ENCODE data around the gene C6orf47. TPM values are rescaled to one million over a fixed set of nuclear protein-coding genes. Genes with fewer than 3 reads are reported as not detected.

C6orf47 gene
- total RNA-seq, 3 donors from 2014 or later (not counting 1 experiment from before 2014, with no cell fraction given), result 25.9 to 29.9 (median 27.4) TPM

DNA sequence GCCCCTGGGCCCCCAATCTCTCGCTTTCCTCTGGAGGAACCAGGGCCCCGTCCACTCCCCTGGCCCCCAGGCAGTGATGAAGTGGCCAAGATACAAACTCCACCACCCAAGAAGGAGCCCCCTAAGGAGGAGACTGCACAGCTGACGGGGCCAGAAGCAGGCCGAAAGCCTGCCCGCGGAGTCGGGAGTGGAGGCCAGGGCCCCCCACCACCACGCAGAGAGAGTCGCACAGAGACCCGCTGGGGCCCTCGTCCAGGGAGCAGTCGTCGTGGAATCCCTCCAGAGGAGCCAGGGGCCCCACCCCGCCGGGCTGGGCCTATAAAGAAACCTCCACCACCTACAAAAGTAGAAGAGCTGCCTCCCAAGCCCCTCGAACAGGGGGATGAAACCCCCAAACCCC lies 29.4 kb downstream of the C6orf47 start:
- DNase-seq (no peak), ATAC-seq (no peak)
- Mint-ChIP-seq H3K9me3 (no peaks in the 10 kb centered on the region), H3K27ac (peak overlapping the region; percentile 26 to 54), H3K4me1 (peaks cover 6 to 29% of the 10 kb centered on the region in 2 donors), H3K36me3 (peaks cover 18% of the 10 kb centered on the region), H3K27me3 (ENCODE audit: low read depth in 2 of 2) (no peaks in the 10 kb centered on the region), H3K4me3 (no peak overlapping the region)
- Histone ChIP-seq H3K27me3 (ENCODE audit: control insufficient read depth, insufficient read depth, low read length) (no peaks in the 10 kb centered on the region), H3K36me3 (ENCODE audit: control insufficient read depth, insufficient read depth, low read length) (peaks cover 94% of the 10 kb centered on the region), H3K4me3 (ENCODE audit: low read length) (no peak overlapping the region), H3K4me1 (ENCODE audit: control insufficient read depth, insufficient read depth, low read length) (no peaks in the 10 kb centered on the region), H3K27ac (ENCODE audit: low read length) (no peak overlapping the region), H3K9me3 (ENCODE audit: control insufficient read depth, insufficient read depth, low read length) (no peaks in the 10 kb centered on the region)
- 95% methylated on average over 16 of the region's 16 CpGs for WGBS (ENCODE audit: insufficient coverage)
- TF ChIP-seq, protein P1, sequence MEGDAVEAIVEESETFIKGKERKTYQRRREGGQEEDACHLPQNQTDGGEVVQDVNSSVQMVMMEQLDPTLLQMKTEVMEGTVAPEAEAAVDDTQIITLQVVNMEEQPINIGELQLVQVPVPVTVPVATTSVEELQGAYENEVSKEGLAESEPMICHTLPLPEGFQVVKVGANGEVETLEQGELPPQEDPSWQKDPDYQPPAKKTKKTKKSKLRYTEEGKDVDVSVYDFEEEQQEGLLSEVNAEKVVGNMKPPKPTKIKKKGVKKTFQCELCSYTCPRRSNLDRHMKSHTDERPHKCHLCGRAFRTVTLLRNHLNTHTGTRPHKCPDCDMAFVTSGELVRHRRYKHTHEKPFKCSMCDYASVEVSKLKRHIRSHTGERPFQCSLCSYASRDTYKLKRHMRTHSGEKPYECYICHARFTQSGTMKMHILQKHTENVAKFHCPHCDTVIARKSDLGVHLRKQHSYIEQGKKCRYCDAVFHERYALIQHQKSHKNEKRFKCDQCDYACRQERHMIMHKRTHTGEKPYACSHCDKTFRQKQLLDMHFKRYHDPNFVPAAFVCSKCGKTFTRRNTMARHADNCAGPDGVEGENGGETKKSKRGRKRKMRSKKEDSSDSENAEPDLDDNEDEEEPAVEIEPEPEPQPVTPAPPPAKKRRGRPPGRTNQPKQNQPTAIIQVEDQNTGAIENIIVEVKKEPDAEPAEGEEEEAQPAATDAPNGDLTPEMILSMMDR (IDR thresholded peaks at IDR 0.05), result no peak
- intact Hi-C loops (cut with micrococcal nuclease), result no loop called here

DNA sequence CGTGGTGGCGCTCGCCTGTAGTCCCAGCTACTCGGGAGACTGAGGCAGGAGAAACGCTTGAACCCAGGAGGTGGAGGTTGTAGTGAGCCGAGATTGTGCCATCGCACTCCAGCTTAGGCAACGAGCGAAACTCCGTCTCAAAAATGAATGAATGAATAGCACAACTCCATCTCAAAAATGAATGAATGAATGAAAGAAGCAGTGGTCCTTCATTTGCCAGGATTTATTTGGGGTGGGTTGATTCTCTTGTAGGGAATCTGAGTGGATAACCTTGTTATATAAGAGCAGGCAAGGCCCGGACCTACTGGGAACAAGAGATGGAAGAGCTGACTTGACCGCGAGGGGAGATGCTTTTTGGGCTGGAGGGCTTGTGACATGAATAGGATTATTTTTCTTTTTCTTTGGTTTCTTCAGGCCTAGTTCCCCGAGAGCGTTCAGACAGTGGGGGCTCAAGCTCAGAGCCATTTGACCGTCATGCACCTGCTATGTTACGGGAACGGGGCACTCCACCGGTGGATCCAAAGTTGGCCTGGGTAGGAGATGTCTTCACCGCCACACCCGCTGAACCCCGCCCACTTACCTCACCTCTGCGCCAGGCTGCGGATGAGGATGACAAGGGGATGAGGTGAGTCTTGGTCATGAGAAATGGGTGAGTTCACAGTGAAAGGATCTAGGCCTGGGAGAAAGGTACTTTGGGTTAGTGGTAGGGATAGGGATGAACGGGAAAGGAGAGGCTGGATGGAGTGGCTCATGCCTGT lies 30.2 kb downstream of the C6orf47 start:
- intact Hi-C loops (cut with micrococcal nuclease), result no loop called here
- Mint-ChIP-seq H3K27ac (peak overlapping the region; percentile 26 to 54), H3K4me3 (no peak overlapping the region), H3K27me3 (ENCODE audit: low read depth in 2 of 2) (no peaks in the 10 kb centered on the region), H3K4me1 (peaks cover 6 to 30% of the 10 kb centered on the region in 2 donors), H3K9me3 (no peaks in the 10 kb centered on the region), H3K36me3 (peaks cover 24% of the 10 kb centered on the region)
- no peak overlapping the region for H3K4me3 ChIP-seq (ENCODE audit: low read length)
- H3K4me1 ChIP-seq (ENCODE audit: control insufficient read depth, insufficient read depth, low read length), result no peaks in the 10 kb centered on the region
- ATAC-seq (no peak), DNase-seq (no peak)
- no peaks in the 10 kb centered on the region for H3K9me3 ChIP-seq (ENCODE audit: control insufficient read depth, insufficient read depth, low read length)
- 95% methylated on average over 25 of the region's 25 CpGs for WGBS (ENCODE audit: insufficient coverage)
- no peak overlapping the region for H3K27ac ChIP-seq (ENCODE audit: low read length)
- H3K36me3 ChIP-seq (ENCODE audit: control insufficient read depth, insufficient read depth, low read length), result peaks cover 94% of the 10 kb centered on the region
- H3K27me3 ChIP-seq (ENCODE audit: control insufficient read depth, insufficient read depth, low read length), result no peaks in the 10 kb centered on the region
- TF ChIP-seq, protein P1 (IDR thresholded peaks at IDR 0.05), result no peak

DNA sequence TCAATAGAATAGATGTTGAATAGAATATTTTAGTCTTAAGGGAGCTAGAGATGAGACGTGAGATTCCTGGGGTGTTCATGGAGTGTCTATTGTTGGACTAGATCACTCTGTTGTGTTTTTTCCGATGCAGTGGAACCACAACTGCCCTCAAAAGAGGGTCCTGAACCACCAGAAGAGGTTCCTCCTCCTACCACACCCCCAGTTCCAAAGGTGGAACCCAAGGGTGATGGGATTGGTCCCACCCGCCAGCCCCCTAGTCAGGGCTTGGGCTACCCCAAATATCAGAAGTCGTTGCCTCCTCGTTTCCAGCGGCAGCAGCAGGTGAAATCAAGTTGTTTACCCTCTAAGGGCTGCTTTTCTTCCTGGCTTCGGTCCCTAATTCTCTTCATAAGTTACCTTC lies 31.6 kb downstream of the C6orf47 start:
- H3K27ac ChIP-seq (ENCODE audit: low read length), result no peak overlapping the region
- Mint-ChIP-seq H3K9me3 (no peaks in the 10 kb centered on the region), H3K4me3 (no peak overlapping the region), H3K4me1 (peaks cover 6 to 28% of the 10 kb centered on the region in 2 donors), H3K27ac (no peak overlapping the region), H3K27me3 (ENCODE audit: low read depth in 2 of 2) (no peaks in the 10 kb centered on the region), H3K36me3 (peaks cover 24% of the 10 kb centered on the region)
- H3K4me3 ChIP-seq (ENCODE audit: low read length), result no peak overlapping the region
- ATAC-seq, result no peak
- no peaks in the 10 kb centered on the region for H3K27me3 ChIP-seq (ENCODE audit: control insufficient read depth, insufficient read depth, low read length)
- intact Hi-C loops (cut with micrococcal nuclease), result no loop called here
- H3K4me1 ChIP-seq (ENCODE audit: control insufficient read depth, insufficient read depth, low read length), result no peaks in the 10 kb centered on the region
- TF ChIP-seq, protein P1 (IDR thresholded peaks at IDR 0.05), result no peak
- no peak for DNase-seq
- H3K36me3 ChIP-seq (ENCODE audit: control insufficient read depth, insufficient read depth, low read length), result peaks cover 92% of the 10 kb centered on the region
- WGBS (ENCODE audit: insufficient coverage), result 94% methylated on average over 7 of the region's 7 CpGs
- no peaks in the 10 kb centered on the region for H3K9me3 ChIP-seq (ENCODE audit: control insufficient read depth, insufficient read depth, low read length)
